DOHH2 (cell line): ENCODE results near the gene NTRK1.

Experiments used
- H3F3A ChIP-seq: fragments of 200-600 bp; sonication (generic), shearing (Covaris generic); 2 replicates; pipeline ENCODE4 v1.6.0; 2016; ENCODE audit warnings: antibody characterized with exemption, mild to moderate bottlenecking; ENCODE audit not compliant: control insufficient read depth, insufficient read depth
- H3K27ac ChIP-seq: fragments of 200-600 bp; sonication (generic); 2 replicates; pipeline ENCODE4 v1.5.1; 2014; ENCODE audit warnings: low read depth, mild to moderate bottlenecking, low read length, moderate library complexity
- H3K27me3 ChIP-seq: fragments of 200-600 bp; sonication (generic); 2 replicates; pipeline ENCODE4 v1.6.1; 2014; ENCODE audit warnings: mild to moderate bottlenecking, low read length, mixed read lengths; ENCODE audit not compliant: control insufficient read depth
- H3K36me3 ChIP-seq: fragments of 200-600 bp; sonication (generic); 2 replicates; pipeline ENCODE4 v1.6.1; 2014; ENCODE audit warnings: mild to moderate bottlenecking, low read length, moderate library complexity, mixed read lengths; ENCODE audit not compliant: control insufficient read depth
- H3K4me1 ChIP-seq: fragments of 200-600 bp; sonication (generic); 2 replicates; pipeline ENCODE4 v1.6.1; 2014; ENCODE audit warnings: mild to moderate bottlenecking, low read length, mixed read lengths; ENCODE audit not compliant: control insufficient read depth
- H3K4me2 ChIP-seq: fragments of 200-600 bp; sonication (generic); 2 replicates; pipeline ENCODE4 v1.6.0; 2014; ENCODE audit warnings: mild to moderate bottlenecking, low read length, moderate library complexity
- H3K4me3 ChIP-seq: fragments of 200-600 bp; sonication (generic); 2 replicates; pipeline ENCODE4 v1.5.1; 2014; ENCODE audit warnings: mild to moderate bottlenecking, low read length, mixed read lengths
- H3K79me2 ChIP-seq: fragments of 200-600 bp; sonication (generic); 2 replicates; pipeline ENCODE4 v1.6.1; 2014; ENCODE audit warnings: mild to moderate bottlenecking, low read length, mixed read lengths; ENCODE audit not compliant: control insufficient read depth
- H3K9me2 ChIP-seq: fragments of 200-600 bp; sonication (generic); replicated peaks from 2 replicates; pipeline ENCODE4 v1.6.1; 2014; ENCODE audit warnings: mild to moderate bottlenecking, low read length, mixed read lengths; ENCODE audit not compliant: control insufficient read depth
- H3K9me3 ChIP-seq: fragments of 200-600 bp; sonication (generic); 2 replicates; pipeline ENCODE4 v1.6.1; 2014; ENCODE audit warnings: antibody characterized with exemption, low read length, mixed read lengths; ENCODE audit not compliant: control insufficient read depth, insufficient read depth
- H4K20me1 ChIP-seq: fragments of 200-600 bp; sonication (generic); 2 replicates; pipeline ENCODE4 v1.6.0; 2014; ENCODE audit warnings: low read depth, mild to moderate bottlenecking, antibody characterized with exemption, low read length, moderate library complexity; ENCODE audit not compliant: control insufficient read depth, insufficient read depth
- CTCF ChIP-seq: fragments of 200-600 bp; sonication (generic); IDR thresholded peaks from one replicate; pipeline ENCODE4 v1.5.1; 2014; ENCODE audit warnings: antibody characterized with exemption, mild to moderate bottlenecking, low read depth, low read length; ENCODE audit not compliant: poor library complexity, severe bottlenecking
- EZH2phosphoT487 ChIP-seq: fragments of 200-600 bp; sonication (generic); IDR thresholded peaks from 2 replicates; pipeline ENCODE4 v1.6.1; 2017; ENCODE audit warnings: borderline replicate concordance, mild to moderate bottlenecking, antibody characterized with exemption, low read length, moderate library complexity, mixed read lengths

NTRK1 gene

GRCh38 chr1:156914440-156914856 lies 53.8 kb downstream of the NTRK1 start:
- H4K20me1 ChIP-seq, result no peaks in the 10 kb centered on the region
- no peak overlapping the region for H3K4me2 ChIP-seq
- H3F3A ChIP-seq, result no peaks in the 10 kb centered on the region
- no peak overlapping the region for H3K4me3 ChIP-seq
- H3K9me3 ChIP-seq, result no peaks in the 10 kb centered on the region
- TF ChIP-seq CTCF (no peak), EZH2phosphoT487 (no peak)
- no peaks in the 10 kb centered on the region for H3K9me2 ChIP-seq
- no peaks in the 10 kb centered on the region for H3K79me2 ChIP-seq
- H3K4me1 ChIP-seq, result no peaks in the 10 kb centered on the region
- no peak overlapping the region for H3K27ac ChIP-seq
- no peaks in the 10 kb centered on the region for H3K36me3 ChIP-seq
- H3K27me3 ChIP-seq, result peaks cover 11% of the 10 kb centered on the region; the same call in 1 of the 2 replicates

GRCh38 chr1:156920233-156921052 lies 59.8 kb downstream of the NTRK1 start, which contains the start of gene LRRC71:
LRRC71 (plus strand) TSS chr1:156920632; CDS start chr1:156920804, 172 bp downstream.
- Histone ChIP-seq H3K27ac (no peak within 1 kb of the TSS), H3K27me3 (peaks cover 24% of the 10 kb centered on the region), H3K4me3 (no peak within 1 kb of the TSS), H4K20me1 (no peaks in the 10 kb centered on the region), H3K36me3 (no peaks in the 10 kb centered on the region), H3K4me2 (no peak within 1 kb of the TSS), H3K79me2 (no peaks in the 10 kb centered on the region), H3F3A (no peaks in the 10 kb centered on the region), H3K9me3 (no peaks in the 10 kb centered on the region), H3K9me2 (no peaks in the 10 kb centered on the region), H3K4me1 (no peaks in the 10 kb centered on the region)
- TF ChIP-seq CTCF, result peak; percentile 72
- no peak for TF ChIP-seq EZH2phosphoT487

- H3K9me3 ChIP-seq, result no peaks in the 10 kb centered on the region
- no peak overlapping the region for H3K27ac ChIP-seq
- TF ChIP-seq EZH2phosphoT487 (no peak), CTCF (no peak)
- no peaks in the 10 kb centered on the region for H3K36me3 ChIP-seq
- H4K20me1 ChIP-seq, result no peaks in the 10 kb centered on the region
- peaks cover 26% of the 10 kb centered on the region for H3K27me3 ChIP-seq
- no peak overlapping the region for H3K4me2 ChIP-seq
- H3K4me3 ChIP-seq, result no peak overlapping the region
- H3K9me2 ChIP-seq, result no peaks in the 10 kb centered on the region
- no peaks in the 10 kb centered on the region for H3K79me2 ChIP-seq
- no peaks in the 10 kb centered on the region for H3K4me1 ChIP-seq
- H3F3A ChIP-seq, result no peaks in the 10 kb centered on the region
These were observed 60.4 kb downstream of the NTRK1 start for GRCh38 chr1:156921053-156921529.
